Measurements from ENCODE around the gene CLN6.
"Not testable (repeated sequence)": the region's sequence is repeated elsewhere in the genome, so short reads cannot be mapped to it uniquely, and the experiment has no call there.

The CLN6 gene

GRCh38 chr15:68256675-68257450 lies 27.3 kb upstream of the CLN6 start:
- DNase-seq (ENCODE audit: low spot score): peak; percentile 41

DNA sequence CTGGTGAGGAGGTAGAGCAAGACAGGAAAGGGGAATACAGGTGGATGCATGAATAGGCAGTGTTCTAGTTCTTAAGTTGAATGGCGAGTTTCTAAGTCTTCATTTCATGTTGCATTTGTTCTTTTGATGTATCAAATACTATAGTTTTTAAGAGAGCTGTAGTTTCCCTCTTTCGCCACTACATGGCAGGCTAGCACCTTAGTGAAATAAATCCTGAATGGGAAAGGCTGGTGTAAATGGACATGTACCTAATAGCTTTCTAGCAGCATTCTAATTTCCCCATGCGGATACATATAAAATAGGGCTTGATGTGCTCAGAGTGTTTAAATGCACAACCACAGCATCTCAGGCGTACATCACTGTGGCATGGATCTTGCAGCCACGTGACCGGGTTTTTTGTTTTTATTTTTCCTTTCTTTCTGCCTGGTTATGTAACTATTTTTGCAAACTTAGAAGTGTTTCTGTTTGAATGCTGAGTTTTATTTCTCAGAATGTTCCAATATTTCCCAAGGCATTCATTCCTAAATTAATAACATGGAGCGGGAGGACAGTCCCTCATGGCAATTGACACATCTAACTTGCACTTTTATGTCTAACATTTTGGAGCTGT lies 23.5 kb upstream of the CLN6 start:
- DNase-seq (ENCODE audit: low spot score): peak; percentile 62

GRCh38 chr15:68249058-68249713 lies 19.7 kb upstream of the CLN6 start:
- no peak for DNase-seq (ENCODE audit: low spot score)

- DNase-seq (ENCODE audit: low spot score): no peak
Observed at GRCh38 chr15:68244235-68244634, 14.7 kb upstream of the CLN6 start.

DNA sequence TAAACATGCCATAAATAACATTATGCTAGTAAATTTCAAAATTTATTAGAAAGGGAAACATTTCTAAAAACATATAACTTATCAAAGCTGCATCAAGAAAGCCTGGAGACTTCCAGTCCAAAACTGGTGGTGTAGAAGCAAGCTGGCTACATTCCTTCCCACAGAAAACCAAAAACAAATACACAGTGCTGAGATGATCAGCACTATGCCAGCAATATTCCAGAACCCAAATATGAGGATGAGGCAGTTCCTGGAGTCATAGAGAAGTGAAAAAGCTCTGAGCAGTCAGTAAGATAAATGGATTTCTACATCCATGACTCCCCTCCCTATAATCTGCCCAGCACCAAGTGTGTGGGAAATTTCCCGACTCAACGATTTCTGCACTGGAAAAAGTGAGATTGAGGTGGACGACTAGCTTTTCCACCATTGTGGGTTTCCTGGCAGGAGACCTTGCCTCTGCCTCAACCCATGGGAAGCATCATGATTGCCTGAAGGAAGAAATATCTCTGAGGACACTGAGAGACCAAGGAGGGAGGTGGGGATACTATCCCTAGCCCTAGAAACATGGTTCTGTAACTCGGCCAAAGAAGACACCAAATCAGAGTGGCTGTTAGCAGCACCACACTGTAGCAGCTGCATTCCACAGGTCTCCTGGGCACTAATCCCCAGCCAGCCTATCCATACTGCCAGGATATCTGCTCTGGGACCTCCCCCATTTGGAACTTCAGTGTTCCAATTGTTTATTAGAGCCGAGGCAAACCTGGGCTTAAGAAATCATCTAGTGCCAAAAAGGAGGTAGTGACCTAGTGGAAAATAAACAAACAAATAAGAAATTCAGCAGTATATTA lies 11.8 kb upstream of the CLN6 start:
- DNase-seq (ENCODE audit: low spot score): no peak

DNA sequence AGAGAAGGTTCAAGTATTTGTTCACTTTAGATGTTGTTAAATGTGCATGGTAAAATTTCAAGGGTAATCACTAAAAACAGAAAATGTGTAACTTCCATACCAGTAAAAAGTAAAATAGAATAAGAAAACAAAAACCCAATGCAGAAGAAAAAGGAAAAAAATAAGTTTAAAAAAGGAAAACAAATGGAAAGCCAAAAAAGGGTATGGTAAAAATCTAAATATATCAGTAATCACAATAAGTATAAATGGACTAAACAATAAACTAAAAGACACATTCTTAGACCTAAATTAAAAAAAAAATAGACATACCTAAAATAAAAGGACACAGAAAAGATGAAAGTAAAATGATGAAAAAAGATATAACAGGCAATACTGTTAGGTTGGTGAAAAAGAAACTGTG lies 9.5 kb upstream of the CLN6 start:
- DNase-seq (ENCODE audit: low spot score): no peak

DNA sequence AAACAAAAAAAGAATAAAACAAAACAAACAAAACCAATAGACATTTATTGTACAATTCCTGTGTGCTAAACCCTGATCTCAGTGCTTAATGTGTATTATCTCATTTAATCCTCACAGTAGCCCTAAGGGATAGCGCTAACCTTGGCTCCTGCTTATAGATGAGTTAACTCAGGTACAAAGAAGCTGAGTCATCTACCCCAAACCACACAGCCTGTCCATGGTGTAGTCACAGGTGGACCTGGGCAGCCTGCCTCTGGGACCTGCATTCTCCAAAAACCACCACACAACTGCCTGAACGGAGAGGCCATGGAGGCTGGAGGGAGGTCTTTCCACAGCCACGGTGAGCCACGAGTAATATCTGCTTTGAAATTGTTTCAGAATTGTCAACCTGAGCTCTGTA lies 5.5 kb upstream of the CLN6 start:
- DNase-seq (ENCODE audit: low spot score): no peak

GRCh38 chr15:68234520-68234919 lies 5.0 kb upstream of the CLN6 start:
- not testable (repeated sequence) for DNase-seq (ENCODE audit: low spot score)

DNA sequence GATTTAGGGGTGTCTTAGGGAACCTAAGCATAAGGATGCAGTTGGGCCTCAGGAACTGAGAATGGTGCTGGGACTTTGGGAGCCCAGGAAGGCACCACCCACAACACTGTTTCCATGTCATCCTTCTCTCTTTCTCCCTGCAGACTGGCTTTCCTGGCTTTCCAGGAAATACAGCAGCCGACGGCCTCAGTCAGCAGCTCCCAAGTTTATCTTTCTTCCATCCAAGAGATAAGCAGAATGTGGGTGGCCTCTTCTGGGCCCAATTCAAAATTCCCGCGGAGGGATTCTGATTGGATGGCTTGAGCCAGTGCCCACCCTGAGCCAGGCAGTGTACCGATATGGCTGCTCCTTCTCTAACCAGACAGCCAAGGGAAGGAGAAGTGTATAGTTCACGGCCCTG lies 4.5 kb upstream of the CLN6 start:
- DNase-seq (ENCODE audit: low spot score): no peak

DNA sequence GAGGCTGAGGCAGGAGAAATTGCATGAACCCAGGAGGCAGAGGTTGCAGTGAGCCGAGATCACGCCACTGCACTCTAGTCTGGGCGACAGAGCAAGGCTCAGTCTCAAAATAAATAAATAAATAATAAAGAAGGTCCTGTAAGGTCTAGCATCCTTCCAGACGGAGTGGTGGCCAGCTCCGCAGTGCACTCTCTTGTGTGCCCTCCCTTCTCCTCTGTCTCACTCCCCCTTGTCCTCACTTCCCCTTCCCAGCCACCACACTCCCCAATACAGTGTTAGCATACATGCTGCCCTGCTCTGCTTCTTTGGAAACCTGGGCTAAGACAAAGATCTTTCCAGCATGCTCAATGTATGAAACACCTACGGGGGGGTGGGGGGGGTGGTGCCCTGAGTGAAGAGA lies 3.4 kb upstream of the CLN6 start:
- DNase-seq (ENCODE audit: low spot score): no peak

DNA sequence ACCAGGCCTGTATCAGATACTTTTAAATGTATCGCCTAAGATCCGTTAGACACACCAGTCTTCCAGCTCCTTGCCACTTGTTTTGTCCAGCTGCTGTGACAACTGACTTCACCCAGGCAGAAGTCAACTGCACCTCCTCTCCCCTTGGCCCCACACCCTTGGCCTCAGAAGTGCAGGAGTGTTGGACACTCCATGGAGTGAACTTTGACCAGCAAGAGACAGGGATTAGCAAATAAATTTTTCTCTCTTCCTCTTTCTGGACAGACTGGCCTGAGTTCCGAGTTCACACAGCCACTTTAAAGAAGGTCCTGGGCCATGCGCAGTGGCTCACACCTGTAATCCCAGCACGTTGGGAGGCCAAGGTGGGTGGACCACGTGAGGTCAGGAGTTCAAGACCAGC lies 2.9 kb upstream of the CLN6 start:
- no peak for DNase-seq (ENCODE audit: low spot score)

GRCh38 chr15:68231102-68231818 lies 1.7 kb upstream of the CLN6 start:
- DNase-seq (ENCODE audit: low spot score): no peak

- DNase-seq (ENCODE audit: low spot score): no peak
Observed at GRCh38 chr15:68230157-68231100, 901 bp upstream of the CLN6 start.

DNA sequence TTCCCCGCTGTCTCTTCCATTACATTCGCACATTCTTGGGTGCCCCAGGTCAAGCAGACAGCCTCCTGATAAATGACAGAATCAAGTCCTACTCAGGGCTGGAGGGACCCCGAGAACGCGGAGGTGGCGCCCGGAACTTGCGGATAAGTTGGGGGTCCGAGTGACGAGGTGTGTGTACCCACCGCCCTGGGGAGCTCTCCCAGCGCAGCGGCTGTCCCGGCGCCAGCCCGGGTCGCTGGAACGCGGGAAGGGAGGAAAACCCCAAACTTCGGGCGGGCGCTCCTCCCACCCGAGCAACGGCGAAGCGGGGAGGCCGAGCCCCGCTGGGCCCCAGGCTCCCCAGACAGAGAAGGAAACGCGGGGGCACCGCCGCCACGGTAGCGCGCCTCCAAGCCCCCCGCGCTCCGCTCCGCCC lies 550 bp downstream of the CLN6 start:
- DNase-seq (ENCODE audit: low spot score): no peak

DNA sequence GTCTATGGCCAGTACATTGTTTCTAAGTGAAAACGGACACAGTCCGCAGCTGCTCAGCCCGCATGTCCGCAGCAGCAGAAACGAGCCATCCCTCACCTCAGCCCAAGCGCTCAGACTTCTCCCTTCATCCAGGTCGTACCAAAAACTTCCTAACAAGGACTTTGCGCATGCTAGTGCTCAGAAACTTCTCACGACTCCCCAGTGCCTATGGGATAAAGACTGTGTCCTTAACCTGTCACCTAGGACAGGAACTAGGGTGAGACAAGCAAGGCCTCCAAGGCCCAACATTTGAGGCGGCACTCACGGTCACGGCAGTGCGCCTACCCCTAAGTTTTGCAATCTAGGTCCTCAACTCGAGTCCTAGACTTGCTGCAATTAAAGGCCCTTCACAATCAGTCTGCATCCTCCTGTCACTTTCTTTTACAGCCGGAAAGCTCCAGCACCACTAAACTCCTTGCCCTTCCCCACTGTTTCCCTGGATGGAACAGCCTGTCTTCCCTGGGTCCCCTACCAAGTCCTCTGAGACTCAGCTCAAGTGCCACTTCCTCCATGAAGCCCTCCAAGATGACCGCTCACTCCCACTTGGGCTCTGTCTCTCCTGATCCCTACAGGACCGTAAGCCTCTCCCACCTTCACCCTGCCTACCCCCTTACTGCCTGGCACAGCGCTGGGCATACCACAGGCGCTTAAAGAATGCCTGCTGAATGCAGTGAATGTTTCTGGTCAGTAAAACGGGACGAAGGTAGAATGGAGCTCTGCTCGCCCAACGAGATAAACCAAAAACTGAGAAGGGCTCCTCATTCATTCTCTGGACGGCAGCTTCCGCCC lies 1.2 kb downstream of the CLN6 start:
- DNase-seq (ENCODE audit: low spot score): no peak

- no peak for DNase-seq (ENCODE audit: low spot score)
Observed at GRCh38 chr15:68227643-68228142, 1.8 kb downstream of the CLN6 start.

DNA sequence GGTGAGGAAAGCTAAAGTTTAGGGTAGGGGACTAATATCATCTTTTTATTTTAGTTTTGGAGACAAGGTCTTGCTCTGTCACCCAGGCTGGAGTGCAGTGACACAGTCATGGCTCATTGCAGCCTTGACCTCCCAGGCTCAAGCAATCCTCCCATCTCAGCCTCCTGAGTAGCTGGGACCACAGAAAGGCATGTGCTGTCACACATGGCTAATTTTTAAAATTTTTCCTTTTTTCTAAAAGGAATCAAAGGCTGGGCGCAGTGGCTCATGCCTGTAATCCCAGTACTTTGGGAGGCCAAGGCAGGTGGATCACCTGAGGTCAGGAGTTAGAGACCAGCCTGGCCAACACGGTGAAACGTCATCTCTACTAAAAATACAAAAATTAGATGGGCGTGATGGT lies 4.1 kb downstream of the CLN6 start:
- not testable (repeated sequence) for DNase-seq (ENCODE audit: low spot score)

- no peak for DNase-seq (ENCODE audit: low spot score)
Observed at GRCh38 chr15:68224546-68225250, 4.8 kb downstream of the CLN6 start.

GRCh38 chr15:68224108-68224507 lies 5.4 kb downstream of the CLN6 start:
- no peak for DNase-seq (ENCODE audit: low spot score)
